Measurements from ENCODE around the gene NSD2.

The NSD2 gene

GRCh38 chr4:1866189-1866661, 5.0 kb upstream of the NSD2 start:
- no peak for DNase-seq

DNA sequence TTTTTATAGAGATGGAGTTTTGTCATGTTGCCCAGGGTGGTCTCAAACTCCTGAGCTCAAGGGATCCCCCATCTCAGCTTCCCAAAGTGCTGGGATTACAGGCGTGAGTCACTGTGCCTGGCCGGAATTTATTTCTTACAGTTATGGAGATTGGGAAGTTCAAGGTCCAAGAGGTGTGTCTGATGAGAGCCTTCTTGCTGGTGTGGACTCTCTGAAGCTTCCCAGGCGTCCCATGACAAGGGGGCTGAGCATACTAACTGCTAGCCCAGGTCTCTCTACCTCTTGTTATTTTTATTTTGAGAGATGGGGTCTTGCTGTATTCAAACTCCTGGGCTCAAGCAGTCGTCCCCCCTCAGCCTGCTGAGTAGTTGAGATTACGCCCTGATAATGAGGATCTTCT, 2.9 kb upstream of the NSD2 start:
- no peak for DNase-seq

- no peak for DNase-seq
These were observed 2.3 kb upstream of the NSD2 start for GRCh38 chr4:1868912-1869311.

GRCh38 chr4:1869530-1870327, 1.5 kb upstream of the NSD2 start:
- DNase-seq: no peak

DNA sequence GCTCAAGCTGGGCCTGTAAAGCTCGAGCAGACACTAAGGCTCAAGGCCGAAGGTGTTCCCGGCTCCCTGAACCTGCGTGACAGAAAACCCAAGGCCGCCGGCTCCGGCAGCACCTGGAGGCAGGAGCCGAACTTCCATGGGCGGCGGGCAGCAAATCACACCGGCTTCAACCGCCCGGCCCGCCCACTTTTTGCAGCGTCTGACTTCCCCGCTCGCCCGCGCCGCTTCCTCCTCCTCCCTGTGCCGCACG, 940 bp upstream of the NSD2 start:
- peak; percentile 17 to 72 for DNase-seq

- no peak for DNase-seq
These were observed 353 bp downstream of the NSD2 start for GRCh38 chr4:1871471-1872021.

GRCh38 chr4:1872870-1873269, 1.7 kb downstream of the NSD2 start:
- no peak for DNase-seq

- DNase-seq: no peak
These were observed 2.1 kb downstream of the NSD2 start for GRCh38 chr4:1873291-1873690.

- no peak for DNase-seq
These were observed 2.6 kb downstream of the NSD2 start for GRCh38 chr4:1873776-1874175.

- DNase-seq: no peak
These were observed 3.0 kb downstream of the NSD2 start for GRCh38 chr4:1874201-1874600.

- no peak for DNase-seq
These were observed 8.3 kb downstream of the NSD2 start for GRCh38 chr4:1879485-1879884.

GRCh38 chr4:1880332-1880731, 9.1 kb downstream of the NSD2 start:
- DNase-seq: no peak

GRCh38 chr4:1882850-1883271, 11.7 kb downstream of the NSD2 start:
- DNase-seq: no peak

GRCh38 chr4:1883583-1883982, 12.4 kb downstream of the NSD2 start:
- no peak for DNase-seq

- no peak for DNase-seq
These were observed 14.2 kb downstream of the NSD2 start for GRCh38 chr4:1885414-1885813.

DNA sequence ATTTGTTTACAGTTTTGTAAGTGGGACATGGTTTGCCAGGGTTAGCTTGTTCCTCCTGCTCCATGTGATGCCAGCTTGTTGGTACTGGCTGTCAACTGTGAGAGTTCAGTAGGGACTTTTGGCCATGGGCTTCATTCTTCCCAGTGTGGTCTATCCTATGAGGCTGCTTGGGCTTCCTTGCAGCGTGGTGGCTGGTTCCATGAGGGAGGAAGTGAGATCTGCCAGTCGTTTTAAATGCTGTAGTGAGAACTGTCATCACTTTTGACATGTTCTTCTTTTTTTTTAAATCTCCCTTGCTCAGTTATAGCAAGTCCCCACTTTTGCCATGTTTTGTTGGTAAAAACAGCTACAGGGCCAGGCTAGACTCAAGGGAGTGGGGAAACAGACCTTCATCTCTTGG, 15.9 kb downstream of the NSD2 start:
- DNase-seq: no peak

- no peak for DNase-seq
These were observed 19.9 kb downstream of the NSD2 start for GRCh38 chr4:1890979-1891570.

GRCh38 chr4:1895971-1896657, 24.9 kb downstream of the NSD2 start:
- DNase-seq: no peak

- DNase-seq: no peak
These were observed 25.4 kb downstream of the NSD2 start for GRCh38 chr4:1896658-1896991.

- no peak for DNase-seq
These were observed 26.8 kb downstream of the NSD2 start for GRCh38 chr4:1898007-1898406.

GRCh38 chr4:1898681-1899080, 27.5 kb downstream of the NSD2 start:
- DNase-seq: no peak

- peak; percentile 25 to 34 for DNase-seq
These were observed 28.2 kb downstream of the NSD2 start for GRCh38 chr4:1899149-1900086.

GRCh38 chr4:1900087-1900433, 28.9 kb downstream of the NSD2 start:
- no peak for DNase-seq

Data from SHP77 (cell line).